ENCODE data around the gene POU2F3. TPM values are rescaled to one million over a fixed set of nuclear protein-coding genes. Genes with fewer than 3 reads are reported as not detected.

POU2F3 gene
- total and polyA plus RNA-seq, 2 of the 8 experiments (the other 6 are each of a cell fraction or from before 2014, with no cell fraction given), result 1.0 to 2.1 TPM

DNA sequence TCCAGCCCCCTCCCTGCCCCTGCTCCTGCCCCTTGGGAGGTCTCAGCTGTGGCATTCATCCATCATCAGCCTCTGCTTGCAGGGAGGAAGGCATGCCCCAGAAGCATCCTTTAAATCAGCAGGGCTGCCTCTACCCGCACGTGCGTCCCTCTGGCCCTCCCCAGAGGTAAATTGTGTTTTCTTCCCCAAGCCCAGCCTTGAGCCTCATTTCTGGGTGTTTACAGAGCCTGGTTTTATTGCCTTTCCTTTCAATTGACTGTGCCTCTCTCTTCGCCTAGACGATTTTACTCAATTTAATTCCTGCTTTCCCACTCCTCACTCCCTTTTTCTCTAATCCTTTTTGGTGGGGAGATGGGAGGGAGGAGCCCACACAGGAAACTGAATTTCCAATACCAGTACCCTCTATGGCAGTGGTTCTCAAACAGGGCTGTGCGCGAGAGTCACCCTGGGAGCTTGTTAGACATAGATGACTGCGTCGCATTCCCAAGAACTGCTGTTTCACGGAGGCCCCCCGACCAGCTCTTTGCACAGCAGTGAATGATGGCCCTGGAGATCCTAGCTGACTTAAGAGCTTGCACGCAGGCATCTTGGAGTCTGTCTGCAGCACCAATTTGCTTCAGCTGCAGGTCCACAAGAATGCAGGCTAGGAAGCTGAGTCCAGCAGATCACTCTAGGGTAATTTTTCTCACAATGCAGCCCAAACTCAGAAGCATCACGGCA, 44.2 kb upstream of the POU2F3 start:
- no peak for DNase-seq (ENCODE audit: low read depth in 1 of 2, low spot score in 2 of 2)
- no peaks in the 10 kb centered on the region for H3K9me3 ChIP-seq (ENCODE audit: insufficient read depth in 2 of 2, low read depth in 1 of 2, low read length in 1 of 2)
- H2BK20ac ChIP-seq (ENCODE audit: low read length), result no peak overlapping the region
- H3K27ac ChIP-seq (ENCODE audit: low read depth, low read length), result no peak overlapping the region
- H2BK5ac ChIP-seq (ENCODE audit: low read depth, low read length), result no peak overlapping the region
- 80% methylated on average over 13 of the region's 13 CpGs; no CpG with 5 or more reads in 1 of the 2 experiments for WGBS, 2 experiments (ENCODE audit: extremely low coverage in 1 of 2, insufficient coverage in 1 of 2, insufficient read length in 1 of 2, insufficient replicate concordance in 2 of 2, low coverage in 1 of 2, low lambda C conversion rate in 2 of 2, missing lambda C conversion rate in 1 of 2)
- H3K4me2 ChIP-seq (ENCODE audit: insufficient read depth in 1 of 2, low read depth in 2 of 2, low read length in 2 of 2), result no peak overlapping the region
- TF ChIP-seq JUN (IDR thresholded peaks at IDR 0.05; ENCODE audit: low read depth, low read length), result no peak
- no peak for TF ChIP-seq KDM1A (IDR thresholded peaks at IDR 0.05; ENCODE audit: borderline replicate concordance, low read length)
- TF ChIP-seq, protein P1, sequence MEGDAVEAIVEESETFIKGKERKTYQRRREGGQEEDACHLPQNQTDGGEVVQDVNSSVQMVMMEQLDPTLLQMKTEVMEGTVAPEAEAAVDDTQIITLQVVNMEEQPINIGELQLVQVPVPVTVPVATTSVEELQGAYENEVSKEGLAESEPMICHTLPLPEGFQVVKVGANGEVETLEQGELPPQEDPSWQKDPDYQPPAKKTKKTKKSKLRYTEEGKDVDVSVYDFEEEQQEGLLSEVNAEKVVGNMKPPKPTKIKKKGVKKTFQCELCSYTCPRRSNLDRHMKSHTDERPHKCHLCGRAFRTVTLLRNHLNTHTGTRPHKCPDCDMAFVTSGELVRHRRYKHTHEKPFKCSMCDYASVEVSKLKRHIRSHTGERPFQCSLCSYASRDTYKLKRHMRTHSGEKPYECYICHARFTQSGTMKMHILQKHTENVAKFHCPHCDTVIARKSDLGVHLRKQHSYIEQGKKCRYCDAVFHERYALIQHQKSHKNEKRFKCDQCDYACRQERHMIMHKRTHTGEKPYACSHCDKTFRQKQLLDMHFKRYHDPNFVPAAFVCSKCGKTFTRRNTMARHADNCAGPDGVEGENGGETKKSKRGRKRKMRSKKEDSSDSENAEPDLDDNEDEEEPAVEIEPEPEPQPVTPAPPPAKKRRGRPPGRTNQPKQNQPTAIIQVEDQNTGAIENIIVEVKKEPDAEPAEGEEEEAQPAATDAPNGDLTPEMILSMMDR (IDR thresholded peaks at IDR 0.05; ENCODE audit: control extremely low read depth in 1 of 3, insufficient read depth in 1 of 3, low read depth in 1 of 3, low read length in 3 of 3), result no peak
- no peak for TF ChIP-seq PHF8 (conservative IDR thresholded peaks at IDR 0.05; ENCODE audit: low read depth, low read length)
- TF ChIP-seq, protein P2, sequence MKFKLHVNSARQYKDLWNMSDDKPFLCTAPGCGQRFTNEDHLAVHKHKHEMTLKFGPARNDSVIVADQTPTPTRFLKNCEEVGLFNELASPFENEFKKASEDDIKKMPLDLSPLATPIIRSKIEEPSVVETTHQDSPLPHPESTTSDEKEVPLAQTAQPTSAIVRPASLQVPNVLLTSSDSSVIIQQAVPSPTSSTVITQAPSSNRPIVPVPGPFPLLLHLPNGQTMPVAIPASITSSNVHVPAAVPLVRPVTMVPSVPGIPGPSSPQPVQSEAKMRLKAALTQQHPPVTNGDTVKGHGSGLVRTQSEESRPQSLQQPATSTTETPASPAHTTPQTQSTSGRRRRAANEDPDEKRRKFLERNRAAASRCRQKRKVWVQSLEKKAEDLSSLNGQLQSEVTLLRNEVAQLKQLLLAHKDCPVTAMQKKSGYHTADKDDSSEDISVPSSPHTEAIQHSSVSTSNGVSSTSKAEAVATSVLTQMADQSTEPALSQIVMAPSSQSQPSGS (IDR thresholded peaks at IDR 0.05; ENCODE audit: low read length), result no peak
- POLR2A ChIA-PET (ENCODE audit: partially characterized antibody), result interaction anchor here (1.2 kb wide), 1 partner anchor 39 kb away, joined by 3 read pairs; no protein-coding TSS in a partner anchor
- no peak overlapping the region for H2BK120ac ChIP-seq (replicated peaks; ENCODE audit: low read depth, low read length)
- no peak for FAIRE-seq
- H4K8ac ChIP-seq (ENCODE audit: extremely low read depth, insufficient read depth, low read length), result no peak overlapping the region; the same call in 1 of the 2 replicates
- no peak overlapping the region for H3K14ac ChIP-seq (ENCODE audit: insufficient read length)
- peaks cover 4 to 28% (median 20%) of the 10 kb centered on the region in 4 experiments for H3K4me1 ChIP-seq (replicated peaks in 1 of 4; ENCODE audit: control insufficient read depth in 3 of 4, insufficient read depth in 4 of 4, low read length in 3 of 4)
- H4K5ac ChIP-seq (ENCODE audit: insufficient read length, low read depth, low read length), result no peak overlapping the region
- no peak overlapping the region for H3K9ac ChIP-seq (replicated peaks in 1 of 4; ENCODE audit: extremely low read depth in 1 of 4, low read depth in 3 of 4, low read length in 3 of 4)
- 0 out of 2 replicates have a peak overlapping the region, but pooled peaks have one; percentile 16 for H3K18ac ChIP-seq (ENCODE audit: extremely low read depth, low read length)
- no peaks in the 10 kb centered on the region for H3K79me1 ChIP-seq (ENCODE audit: low read depth, low read length)
- no peaks in the 10 kb centered on the region for H4K20me1 ChIP-seq (replicated peaks in 1 of 2; ENCODE audit: control insufficient read depth in 1 of 2, insufficient read depth in 2 of 2, low read length in 2 of 2)
- no peak overlapping the region for H2AFZ ChIP-seq (ENCODE audit: low read length)
- H3K4ac ChIP-seq (replicated peaks; ENCODE audit: insufficient read length, low read depth, low read length), result no peak overlapping the region
- no peaks in the 10 kb centered on the region for H3K23me2 ChIP-seq (ENCODE audit: low read depth, low read length)
- no peak overlapping the region for H2AK5ac ChIP-seq (ENCODE audit: low read depth, low read length)
- no peaks in the 10 kb centered on the region for H3K36me3 ChIP-seq (ENCODE audit: control insufficient read depth in 2 of 4, insufficient read depth in 4 of 4, low read length in 3 of 4)
- no peak overlapping the region for H2BK12ac ChIP-seq (ENCODE audit: low read depth, low read length)
- H3K23ac ChIP-seq (ENCODE audit: insufficient read length), result no peak overlapping the region
- H3K56ac ChIP-seq (replicated peaks; ENCODE audit: insufficient read length, low read depth, low read length), result no peak overlapping the region
- no peak overlapping the region; a peak in 1 of 8 replicates for H3K4me3 ChIP-seq (ENCODE audit: extremely low read depth in 1 of 4, insufficient read depth in 2 of 4, low read depth in 3 of 4, low read length in 4 of 4)
- no peaks in the 10 kb centered on the region for H3K79me2 ChIP-seq (ENCODE audit: control insufficient read depth in 1 of 2, insufficient read depth in 2 of 2, low read length in 2 of 2)
- 0 out of 2 replicates have a peak overlapping the region, but pooled peaks have one; percentile 61 for H2BK15ac ChIP-seq (ENCODE audit: low read length)
- H4K91ac ChIP-seq (replicated peaks; ENCODE audit: insufficient read length, low read length), result no peak overlapping the region
- peaks cover 1 to 40% (median 33%) of the 10 kb centered on the region in 4 experiments for H3K27me3 ChIP-seq (replicated peaks in 1 of 4; ENCODE audit: control insufficient read depth in 3 of 4, extremely low read depth in 1 of 4, insufficient read depth in 3 of 4, low read length in 3 of 4)
- CTCF ChIA-PET (ENCODE audit: partially characterized antibody), result interaction anchor here (1.0 to 17.5 kb wide), 9 partner anchors 12 to 34 kb away, joined by 3 to 237 read pairs (median 9); no protein-coding TSS in a partner anchor
